Stimulated activated CD8-positive, alpha-beta memory T cell treated with anti-CD3 and anti-CD28 coated beads, Interleukin-15, amount 100 ng/mL, for 24 hours (primary cell): Measurements from ENCODE around the gene MAP1B.

Experiments used
- DNase-seq: peaks from one replicate; pipeline ENCODE4 v3.0.0-alpha.2; 2020; ENCODE audit warnings: low read depth

Gene MAP1B

DNA sequence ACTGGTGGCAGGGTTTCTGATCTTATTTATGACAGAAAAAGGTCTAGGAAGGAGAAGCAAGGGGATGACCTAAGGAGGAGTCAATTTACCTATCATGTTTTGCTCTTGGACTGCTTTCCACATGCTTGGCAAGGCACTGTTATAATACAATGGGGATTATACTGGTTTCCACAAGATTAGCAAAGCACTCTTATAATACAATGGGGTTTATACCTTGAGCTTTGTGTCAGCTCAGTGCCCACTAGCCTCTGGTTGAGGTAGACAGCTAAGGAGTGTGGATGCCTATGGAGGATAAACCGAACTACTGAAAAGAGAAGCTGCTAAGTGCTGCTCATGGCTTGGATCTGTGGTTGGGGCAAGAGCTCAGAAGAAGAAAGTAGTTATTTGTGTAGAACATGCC is 144.1 kb downstream of the MAP1B start:
- DNase-seq, result no peak

DNA sequence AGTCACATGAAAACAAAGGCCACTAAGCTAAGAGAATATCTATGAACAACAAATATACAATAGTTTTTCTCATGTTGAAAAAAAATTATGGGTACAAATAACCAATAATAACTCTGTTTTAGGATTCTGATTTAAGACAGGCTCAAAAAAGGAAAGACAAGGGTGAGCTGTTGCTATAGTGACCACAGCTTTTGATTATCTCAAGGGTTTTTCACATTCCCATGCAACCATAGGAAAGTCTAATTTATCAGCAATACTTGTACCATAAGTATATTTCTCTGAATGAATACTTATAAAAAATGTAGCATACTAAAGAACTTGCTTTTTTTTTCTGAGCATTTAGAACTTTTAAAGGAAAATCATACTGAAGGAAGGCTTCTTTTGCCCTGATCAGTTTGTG is 144.7 kb downstream of the MAP1B start:
- no peak for DNase-seq

DNA sequence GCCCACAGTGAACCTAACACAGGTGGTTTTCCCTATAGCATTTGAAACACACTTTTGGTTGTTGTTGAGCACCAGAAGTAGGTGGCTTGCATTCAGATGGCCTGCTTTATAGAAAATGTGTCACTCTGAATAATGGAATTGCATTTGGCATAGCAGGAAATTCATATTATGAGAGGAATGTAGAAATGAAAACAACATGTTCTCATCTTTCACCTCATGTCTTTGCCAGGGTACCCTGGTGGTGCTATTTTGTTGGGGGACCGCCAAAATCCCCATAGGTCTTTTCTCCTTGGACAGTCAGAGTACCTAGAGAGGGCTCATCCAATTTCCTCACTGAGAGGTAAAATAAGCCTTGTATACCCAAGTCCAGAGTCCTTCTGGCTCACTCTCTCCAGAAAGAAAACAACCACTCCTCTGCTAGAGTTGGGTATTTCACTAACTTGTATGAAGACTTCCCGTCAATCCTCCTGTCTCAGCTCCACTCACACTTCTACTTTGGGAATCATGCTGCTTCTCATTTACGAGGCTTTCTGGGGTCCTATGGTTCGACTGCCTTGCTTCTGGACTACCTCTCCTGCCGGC is 145.4 kb downstream of the MAP1B start:
- DNase-seq, result no peak

DNA sequence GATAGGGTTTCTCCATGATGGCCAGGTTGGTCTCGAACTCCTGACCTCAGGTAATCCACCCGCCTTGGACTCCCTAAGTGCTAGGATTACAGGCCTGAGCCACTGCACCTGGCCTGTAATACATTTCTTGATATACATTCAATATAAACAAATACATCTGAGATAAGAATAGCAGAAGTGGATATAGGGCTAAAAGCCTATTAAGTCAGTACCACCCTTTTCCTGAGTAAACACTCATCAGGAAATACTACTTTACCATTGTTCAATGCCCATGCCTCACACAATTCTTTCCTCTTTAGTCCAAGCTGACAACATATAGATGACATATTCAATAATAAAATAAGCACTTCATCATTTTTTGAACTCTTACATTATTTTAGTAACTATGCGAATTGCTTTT is 148.0 kb downstream of the MAP1B start:
- no peak for DNase-seq

DNA sequence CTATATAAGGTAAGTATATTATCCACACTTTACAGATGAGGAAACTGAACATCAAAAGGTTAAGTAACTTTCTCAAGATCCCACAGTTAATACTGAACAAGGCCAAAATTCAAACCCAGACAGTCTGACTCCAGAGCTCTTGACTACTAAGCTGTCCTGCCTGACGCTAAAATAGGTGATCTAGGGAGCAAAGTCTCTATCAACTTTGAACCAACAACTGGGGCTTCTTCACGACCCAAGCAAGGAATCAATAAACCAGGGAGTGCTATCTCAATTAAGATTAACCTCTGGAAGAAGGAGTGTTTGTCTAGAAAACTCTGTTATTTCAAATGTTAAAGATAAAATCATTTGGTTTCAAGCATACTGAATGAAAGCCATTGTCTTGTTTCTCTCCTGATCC is 148.4 kb downstream of the MAP1B start:
- DNase-seq, result no peak

DNA sequence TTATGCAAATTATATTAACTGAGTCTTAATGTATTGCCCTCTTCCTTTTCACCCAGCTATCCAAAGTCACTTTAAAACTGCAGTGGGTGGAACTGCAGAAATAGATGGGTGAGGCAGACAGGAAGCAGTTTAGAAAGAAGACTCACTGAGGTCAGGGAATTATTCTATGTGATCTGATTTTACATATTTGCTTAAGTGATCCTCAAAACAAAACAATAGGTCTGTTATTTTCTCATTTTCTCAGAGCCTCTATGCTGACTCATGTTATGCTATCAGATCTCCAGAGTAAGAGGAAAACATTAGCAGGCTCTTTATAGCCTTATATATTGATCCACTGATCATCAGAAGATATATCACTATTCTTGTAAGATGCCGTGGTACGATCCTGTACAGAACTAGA is 149.3 kb downstream of the MAP1B start:
- DNase-seq, result no peak
